Tibial nerve (tissue), 4 donors: ENCODE measurements around the gene RRH. TPM values are rescaled to one million over a fixed set of nuclear protein-coding genes. Genes with fewer than 3 reads are reported as not detected.
A peak's percentile ranks its signal among the peaks of the same experiment; 100 is the strongest.

ENCODE experiments used
- DNase-seq, 2 donors: peaks; one replicate each; pipeline ENCODE4 v3.0.0-alpha.2; 2019; ENCODE audit warnings: low spot score in 2 of 2
- H3K27ac ChIP-seq, 4 donors: fragments of 200-600 bp; sonication (generic) in 3 of 4; one replicate each; pipeline ENCODE4 v1.5.1; 2017 to 2019; ENCODE audit warnings: mild to moderate bottlenecking in 1 of 4
- H3K27me3 ChIP-seq, 2 donors: fragments of 200-600 bp; sonication (generic) in 1 of 2; one replicate each; pipeline versions ENCODE4 v1.5.1 to v1.6.0; 2017 to 2019
- H3K36me3 ChIP-seq, 3 donors: fragments of 200-600 bp; sonication (generic); one replicate each; pipeline ENCODE4 v1.5.1; 2018 to 2019
- H3K4me1 ChIP-seq, 4 donors: fragments of 200-600 bp; sonication (generic) in 3 of 4; one replicate each; pipeline ENCODE4 v1.5.1; 2017 to 2019
- H3K4me3 ChIP-seq, 4 donors: fragments of 200-600 bp; sonication (generic) in 3 of 4; one replicate each; pipeline ENCODE4 v1.5.1; 2017 to 2019; ENCODE audit warnings: mild to moderate bottlenecking in 1 of 4, moderate library complexity in 1 of 4
- H3K9me3 ChIP-seq, 4 donors: fragments of 200-600 bp; sonication (generic) in 3 of 4; one replicate each; pipeline ENCODE4 v1.5.1; 2017 to 2019
- CTCF ChIP-seq, 5 experiments: fragments of 200-600 bp in 3 of 5; fragments of 450-650 bp in 2 of 5; sonication (generic) in 3 of 5; IDR thresholded peaks; one replicate each; pipeline ENCODE4 v1.5.1; 2016 to 2019; ENCODE audit warnings: antibody characterized with exemption in 5 of 5, mild to moderate bottlenecking in 3 of 5, moderate library complexity in 2 of 5
- EP300 ChIP-seq, 2 donors: sonication (generic); formaldehyde crosslinking; IDR thresholded peaks; one replicate each; pipeline ENCODE4 v1.6.1; 2017; ENCODE audit warnings: antibody characterized with exemption in 2 of 2, mild to moderate bottlenecking in 1 of 2
- POLR2A ChIP-seq, 2 donors: fragments of 450-650 bp; IDR thresholded peaks; one replicate each; pipeline ENCODE4 v1.6.1; 2017; ENCODE audit warnings: antibody characterized with exemption in 2 of 2, mild to moderate bottlenecking in 2 of 2, moderate library complexity in 2 of 2
- WGBS, 2 donors: methylation state at CpG; one replicate each; pipeline ENCODE4 v1.1.5; 2018; 5-methylcytosine and 5-hydroxymethylcytosine counted together
- total RNA-seq, 4 donors: library from RNA; depleted of rRNA; stranded (reverse); fragments of >200 nt; gene quantifications; one replicate each; pipeline ENCODE4 v1.1.0, GENCODE V29; 2016

RRH gene
- total RNA-seq, 4 donors from 2014 or later: 0.22 TPM; not detected in 3

GRCh38 chr4:109816894-109817293 is 10.9 kb upstream of the RRH start:
- H3K4me1 ChIP-seq: peaks cover 0 to 35% (median 11%) of the 10 kb centered on the region in 4 donors
- H3K27ac ChIP-seq: no peak overlapping the region
- H3K27me3 ChIP-seq: no peaks in the 10 kb centered on the region
- no peak overlapping the region for H3K4me3 ChIP-seq
- peaks cover 0 to 15% (median 0%) of the 10 kb centered on the region in 3 donors for H3K36me3 ChIP-seq
- no peaks in the 10 kb centered on the region for H3K9me3 ChIP-seq
- no peak for DNase-seq
- TF ChIP-seq POLR2A (IDR thresholded peaks at IDR 0.05) (no peak), EP300 (IDR thresholded peaks at IDR 0.05) (no peak), CTCF (IDR thresholded peaks at IDR 0.05) (no peak)
- 73 to 74% methylated on average over 1 of the region's 1 CpG for WGBS, 2 donors

GRCh38 chr4:109818268-109818667 is 9.5 kb upstream of the RRH start:
- H3K36me3 ChIP-seq: peaks cover 0 to 26% (median 4%) of the 10 kb centered on the region in 3 donors
- H3K27me3 ChIP-seq: no peaks in the 10 kb centered on the region
- H3K27ac ChIP-seq: no peak overlapping the region
- WGBS, 2 donors: 91 to 95% methylated on average over 4 of the region's 4 CpGs
- no peaks in the 10 kb centered on the region for H3K9me3 ChIP-seq
- TF ChIP-seq POLR2A (IDR thresholded peaks at IDR 0.05): no peak
- TF ChIP-seq EP300 (IDR thresholded peaks at IDR 0.05): no peak
- TF ChIP-seq CTCF (IDR thresholded peaks at IDR 0.05): no peak
- H3K4me1 ChIP-seq: peaks cover 0 to 35% (median 11%) of the 10 kb centered on the region in 4 donors
- DNase-seq: no peak
- no peak overlapping the region for H3K4me3 ChIP-seq

GRCh38 chr4:109820563-109820962 is 7.2 kb upstream of the RRH start:
- DNase-seq: no peak
- no peaks in the 10 kb centered on the region for H3K27me3 ChIP-seq
- H3K4me1 ChIP-seq: peaks cover 0 to 35% (median 11%) of the 10 kb centered on the region in 4 donors
- H3K9me3 ChIP-seq: no peaks in the 10 kb centered on the region
- no peak overlapping the region for H3K4me3 ChIP-seq
- TF ChIP-seq EP300 (IDR thresholded peaks at IDR 0.05) (no peak), POLR2A (IDR thresholded peaks at IDR 0.05) (no peak), CTCF (IDR thresholded peaks at IDR 0.05) (no peak)
- peaks cover 0 to 48% (median 4%) of the 10 kb centered on the region in 3 donors for H3K36me3 ChIP-seq
- 34 to 53% methylated on average over 2 of the region's 2 CpGs for WGBS, 2 donors
- no peak overlapping the region for H3K27ac ChIP-seq

- Histone ChIP-seq H3K27ac (no peak overlapping the region), H3K9me3 (no peaks in the 10 kb centered on the region), H3K27me3 (no peaks in the 10 kb centered on the region), H3K4me1 (peaks cover 0 to 33% (median 11%) of the 10 kb centered on the region in 4 donors), H3K36me3 (peaks cover 0 to 54% (median 4%) of the 10 kb centered on the region in 3 donors), H3K4me3 (no peak overlapping the region)
- DNase-seq: no peak
- no peak for TF ChIP-seq POLR2A (IDR thresholded peaks at IDR 0.05)
- no peak for TF ChIP-seq CTCF (IDR thresholded peaks at IDR 0.05)
- no peak for TF ChIP-seq EP300 (IDR thresholded peaks at IDR 0.05)
- WGBS, 2 donors: 68 to 76% methylated on average over 2 of the region's 2 CpGs
Observed at GRCh38 chr4:109821185-109821584, 6.6 kb upstream of the RRH start.

GRCh38 chr4:109826719-109827118 is 1.1 kb upstream of the RRH start:
- no peaks in the 10 kb centered on the region for H3K4me1 ChIP-seq
- no peak for DNase-seq
- H3K27ac ChIP-seq: no peak overlapping the region
- peaks cover 0 to 40% (median 4%) of the 10 kb centered on the region in 3 donors for H3K36me3 ChIP-seq
- TF ChIP-seq CTCF (IDR thresholded peaks at IDR 0.05) (peak; percentile 34 to 45 (median 38)), EP300 (IDR thresholded peaks at IDR 0.05) (no peak)
- H3K9me3 ChIP-seq: no peaks in the 10 kb centered on the region
- H3K4me3 ChIP-seq: no peak overlapping the region
- H3K27me3 ChIP-seq: no peaks in the 10 kb centered on the region
